GM18526 (cell line): Measurements from ENCODE around the gene TNKS2.

Source experiments
- POLR2A ChIP-seq: IDR thresholded peaks from 3 replicates; pipeline ENCODE4 v1.6.1; 2011; ENCODE audit not compliant: insufficient read length; ENCODE audit errors: extremely low read depth

Gene TNKS2

GRCh38 chr10:91908337-91909116, 110.3 kb downstream of the TNKS2 start:
- peak; percentile 34 for TF ChIP-seq POLR2A

GRCh38 chr10:91909117-91909677, 111.0 kb downstream of the TNKS2 start, which contains the start of gene FGFBP3:
FGFBP3 (minus strand) TSS chr10:91909486; CDS start chr10:91908969, 517 bp downstream.
- TF ChIP-seq POLR2A: no peak

GRCh38 chr10:91910467-91910866, 112.2 kb downstream of the TNKS2 start:
- no peak for TF ChIP-seq POLR2A
